GM19193 (cell line): Measurements from ENCODE around the gene EFHB.

ENCODE experiments used
- POLR2A ChIP-seq: IDR thresholded peaks from 4 replicates; pipeline ENCODE4 v1.6.1; 2011; ENCODE audit not compliant: insufficient read depth, insufficient read length; ENCODE audit errors: extremely low read depth

The EFHB gene

GRCh38 chr3:19934098-19934566, at the start of gene EFHB:
EFHB (minus strand) TSS chr3:19934217; CDS start chr3:19934018, 199 bp downstream.
- TF ChIP-seq POLR2A = no peak

- TF ChIP-seq POLR2A = no peak
Observed at GRCh38 chr3:19972054-19972453, 38.0 kb upstream of the EFHB start.

GRCh38 chr3:19970327-19970726, 36.3 kb upstream of the EFHB start:
- TF ChIP-seq POLR2A = no peak

GRCh38 chr3:19967812-19968211, 33.8 kb upstream of the EFHB start:
- TF ChIP-seq POLR2A = no peak

GRCh38 chr3:19967208-19967607, 33.2 kb upstream of the EFHB start:
- no peak for TF ChIP-seq POLR2A

GRCh38 chr3:19961960-19962359, 27.9 kb upstream of the EFHB start:
- TF ChIP-seq POLR2A = no peak

GRCh38 chr3:19960696-19961095, 26.7 kb upstream of the EFHB start:
- TF ChIP-seq POLR2A = no peak

GRCh38 chr3:19959505-19959904, 25.5 kb upstream of the EFHB start:
- no peak for TF ChIP-seq POLR2A

GRCh38 chr3:19954676-19955075, 20.7 kb upstream of the EFHB start:
- TF ChIP-seq POLR2A = no peak

- TF ChIP-seq POLR2A = no peak
Observed at GRCh38 chr3:19950316-19950715, 16.3 kb upstream of the EFHB start.

GRCh38 chr3:19948226-19948591, 14.2 kb upstream of the EFHB start:
- no peak for TF ChIP-seq POLR2A

- no peak for TF ChIP-seq POLR2A
Observed at GRCh38 chr3:19947549-19948225, 13.7 kb upstream of the EFHB start.

GRCh38 chr3:19946832-19947548, 13.0 kb upstream of the EFHB start, which contains the start of gene RAB5A:
RAB5A (plus strand) TSS chr3:19947097; CDS start chr3:19950899, 3,802 bp downstream.
- TF ChIP-seq POLR2A = peak; percentile 70

GRCh38 chr3:19945969-19946831, 12.2 kb upstream of the EFHB start:
- no peak for TF ChIP-seq POLR2A

GRCh38 chr3:19945534-19945933, 11.5 kb upstream of the EFHB start:
- TF ChIP-seq POLR2A = no peak
